Measurements from ENCODE around the gene DCAF6. TPM values are rescaled to one million over a fixed set of nuclear protein-coding genes. Genes with fewer than 3 reads are reported as not detected.
"Not testable (repeated sequence)": the region's sequence is repeated elsewhere in the genome, so short reads cannot be mapped to it uniquely, and the experiment has no call there.

DCAF6 gene
- total RNA-seq, result 10 to 100 TPM; 38.2 to 90.3 (median 54.8) TPM

GRCh38 chr1:167936068-167936929 is at the start of gene DCAF6:
Gene DCAF6 (plus strand): TSS chr1:167936683. CDS start chr1:167936912, 229 bp downstream.
- H3K27ac ChIP-seq, result peak within 1 kb of the TSS; percentile 95
- peak; percentile 96 to 97 for DNase-seq (ENCODE audit: low spot score in 2 of 2)
- H3K36me3 ChIP-seq, result no peaks in the 10 kb centered on the region
- H3K4me3 ChIP-seq, result peak within 1 kb of the TSS; percentile 86
- no peak for TF ChIP-seq CTCF (IDR thresholded peaks at IDR 0.05)
- TF ChIP-seq EP300 (IDR thresholded peaks at IDR 0.05), result no peak
- TF ChIP-seq POLR2AphosphoS5 (IDR thresholded peaks at IDR 0.05), result peak in 2 of 3 donors; percentile 2 to 84
- peak; percentile 15 to 86 for TF ChIP-seq POLR2A (IDR thresholded peaks at IDR 0.05)
- peaks cover 42% of the 10 kb centered on the region for H3K4me1 ChIP-seq
- WGBS, result 0% methylated on average over 28 of the region's 58 CpGs
- no peaks in the 10 kb centered on the region for H3K27me3 ChIP-seq
- no peaks in the 10 kb centered on the region for H3K9me3 ChIP-seq

- H3K36me3 ChIP-seq; H3K4me3 ChIP-seq; H3K27ac ChIP-seq; DNase-seq (ENCODE audit: low spot score in 2 of 2); H3K27me3 ChIP-seq; H3K4me1 ChIP-seq; H3K9me3 ChIP-seq: not testable (repeated sequence)
- WGBS, result 95% methylated on average over 2 of the region's 2 CpGs
Observed at GRCh38 chr1:167887187-167887586, 49.3 kb upstream of the DCAF6 start.

- Histone ChIP-seq H3K4me1 (no peaks in the 10 kb centered on the region), H3K36me3 (no peaks in the 10 kb centered on the region), H3K9me3 (no peaks in the 10 kb centered on the region), H3K27me3 (no peaks in the 10 kb centered on the region), H3K27ac (no peak overlapping the region), H3K4me3 (no peak overlapping the region)
- TF ChIP-seq CTCF (IDR thresholded peaks at IDR 0.05) (no peak), EP300 (IDR thresholded peaks at IDR 0.05) (no peak), POLR2AphosphoS5 (IDR thresholded peaks at IDR 0.05) (no peak), POLR2A (IDR thresholded peaks at IDR 0.05) (no peak)
- DNase-seq (ENCODE audit: low spot score in 2 of 2), result no peak
Observed at GRCh38 chr1:167890400-167890799, 46.1 kb upstream of the DCAF6 start.

- TF ChIP-seq POLR2A (IDR thresholded peaks at IDR 0.05) (no peak), EP300 (IDR thresholded peaks at IDR 0.05) (no peak), CTCF (IDR thresholded peaks at IDR 0.05) (no peak), POLR2AphosphoS5 (IDR thresholded peaks at IDR 0.05) (no peak)
- 83% methylated on average over 2 of the region's 2 CpGs for WGBS
- H3K27ac ChIP-seq, result no peak overlapping the region
- no peak overlapping the region for H3K4me3 ChIP-seq
- H3K27me3 ChIP-seq, result no peaks in the 10 kb centered on the region
- H3K36me3 ChIP-seq, result no peaks in the 10 kb centered on the region
- no peak for DNase-seq (ENCODE audit: low spot score in 2 of 2)
- H3K4me1 ChIP-seq, result no peaks in the 10 kb centered on the region
- H3K9me3 ChIP-seq, result no peaks in the 10 kb centered on the region
Observed at GRCh38 chr1:167893798-167894197, 42.7 kb upstream of the DCAF6 start.

- no peaks in the 10 kb centered on the region for H3K36me3 ChIP-seq
- peaks cover 6% of the 10 kb centered on the region for H3K4me1 ChIP-seq
- H3K27ac ChIP-seq, result no peak overlapping the region
- DNase-seq (ENCODE audit: low spot score in 2 of 2), result no peak
- no peaks in the 10 kb centered on the region for H3K27me3 ChIP-seq
- no peaks in the 10 kb centered on the region for H3K9me3 ChIP-seq
- H3K4me3 ChIP-seq, result no peak overlapping the region
- no peak for TF ChIP-seq POLR2A (IDR thresholded peaks at IDR 0.05)
- TF ChIP-seq CTCF (IDR thresholded peaks at IDR 0.05), result no peak
- TF ChIP-seq POLR2AphosphoS5 (IDR thresholded peaks at IDR 0.05), result no peak
- TF ChIP-seq EP300 (IDR thresholded peaks at IDR 0.05), result no peak
- WGBS, result 95% methylated on average over 9 of the region's 9 CpGs
Observed at GRCh38 chr1:167898578-167899222, 37.8 kb upstream of the DCAF6 start.
